ENCODE measurements around the gene ALG6. TPM values are rescaled to one million over a fixed set of nuclear protein-coding genes. Genes with fewer than 3 reads are reported as not detected.

The ALG6 gene
- total RNA-seq, 4 donors from 2014 or later, result 6.8 to 16.5 (median 13.0) TPM

DNA sequence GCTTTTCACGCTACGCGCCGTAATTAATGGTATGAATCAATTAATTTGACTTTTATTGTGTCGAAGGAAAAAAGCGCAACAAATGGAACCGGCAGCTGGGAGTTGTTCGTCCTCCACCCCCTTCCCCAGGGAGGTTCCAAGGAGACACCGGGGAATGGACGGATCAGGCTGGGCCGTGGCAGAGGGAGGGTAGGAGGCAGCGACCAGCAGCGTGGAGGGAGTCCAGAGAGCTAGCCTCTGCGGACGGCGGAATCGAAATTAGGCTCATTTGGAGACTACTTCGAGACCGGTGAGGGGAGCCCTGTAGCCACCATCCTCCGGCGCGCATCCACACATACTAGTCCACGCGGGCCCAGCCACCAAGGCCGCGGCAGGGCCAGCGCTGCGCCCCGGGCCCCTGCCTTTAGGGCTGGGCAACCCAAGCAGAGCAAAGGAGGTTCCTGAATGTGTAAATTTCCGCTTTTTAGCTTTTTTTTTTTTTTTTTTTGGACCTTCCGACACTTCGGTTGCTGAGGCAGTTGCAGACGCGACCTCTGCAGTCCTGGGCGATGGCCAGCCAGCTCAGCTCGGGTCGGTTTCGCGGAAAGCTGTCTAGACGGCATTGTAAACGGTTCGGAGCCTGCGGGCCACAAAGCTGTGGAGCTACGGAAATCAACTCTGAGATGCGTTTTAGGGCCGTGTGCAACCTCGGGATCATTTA is 47.3 kb upstream of the ALG6 start:
- Histone ChIP-seq H3K9me3 (peaks cover 0 to 9% (median 0%) of the 10 kb centered on the region in 3 donors), H3K36me3 (no peaks in the 10 kb centered on the region), H3K4me1 (peaks cover 25 to 76% (median 37%) of the 10 kb centered on the region in 3 donors), H3K4me3 (peak overlapping the region in 1 of 4 donors; percentile 14), H3K27me3 (peaks cover 31 to 100% (median 67%) of the 10 kb centered on the region in 4 donors), H3K27ac (no peak overlapping the region)
- no peak for DNase-seq
- intact Hi-C loops (cut with DNase I), result no loop called here
- TF ChIP-seq, protein P1, sequence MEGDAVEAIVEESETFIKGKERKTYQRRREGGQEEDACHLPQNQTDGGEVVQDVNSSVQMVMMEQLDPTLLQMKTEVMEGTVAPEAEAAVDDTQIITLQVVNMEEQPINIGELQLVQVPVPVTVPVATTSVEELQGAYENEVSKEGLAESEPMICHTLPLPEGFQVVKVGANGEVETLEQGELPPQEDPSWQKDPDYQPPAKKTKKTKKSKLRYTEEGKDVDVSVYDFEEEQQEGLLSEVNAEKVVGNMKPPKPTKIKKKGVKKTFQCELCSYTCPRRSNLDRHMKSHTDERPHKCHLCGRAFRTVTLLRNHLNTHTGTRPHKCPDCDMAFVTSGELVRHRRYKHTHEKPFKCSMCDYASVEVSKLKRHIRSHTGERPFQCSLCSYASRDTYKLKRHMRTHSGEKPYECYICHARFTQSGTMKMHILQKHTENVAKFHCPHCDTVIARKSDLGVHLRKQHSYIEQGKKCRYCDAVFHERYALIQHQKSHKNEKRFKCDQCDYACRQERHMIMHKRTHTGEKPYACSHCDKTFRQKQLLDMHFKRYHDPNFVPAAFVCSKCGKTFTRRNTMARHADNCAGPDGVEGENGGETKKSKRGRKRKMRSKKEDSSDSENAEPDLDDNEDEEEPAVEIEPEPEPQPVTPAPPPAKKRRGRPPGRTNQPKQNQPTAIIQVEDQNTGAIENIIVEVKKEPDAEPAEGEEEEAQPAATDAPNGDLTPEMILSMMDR (IDR thresholded peaks at IDR 0.05), result no peak
- TF ChIP-seq POLR2A (IDR thresholded peaks at IDR 0.05), result no peak
- WGBS, 2 donors, result 15 to 24% methylated on average over 35 of the region's 47 CpGs

DNA sequence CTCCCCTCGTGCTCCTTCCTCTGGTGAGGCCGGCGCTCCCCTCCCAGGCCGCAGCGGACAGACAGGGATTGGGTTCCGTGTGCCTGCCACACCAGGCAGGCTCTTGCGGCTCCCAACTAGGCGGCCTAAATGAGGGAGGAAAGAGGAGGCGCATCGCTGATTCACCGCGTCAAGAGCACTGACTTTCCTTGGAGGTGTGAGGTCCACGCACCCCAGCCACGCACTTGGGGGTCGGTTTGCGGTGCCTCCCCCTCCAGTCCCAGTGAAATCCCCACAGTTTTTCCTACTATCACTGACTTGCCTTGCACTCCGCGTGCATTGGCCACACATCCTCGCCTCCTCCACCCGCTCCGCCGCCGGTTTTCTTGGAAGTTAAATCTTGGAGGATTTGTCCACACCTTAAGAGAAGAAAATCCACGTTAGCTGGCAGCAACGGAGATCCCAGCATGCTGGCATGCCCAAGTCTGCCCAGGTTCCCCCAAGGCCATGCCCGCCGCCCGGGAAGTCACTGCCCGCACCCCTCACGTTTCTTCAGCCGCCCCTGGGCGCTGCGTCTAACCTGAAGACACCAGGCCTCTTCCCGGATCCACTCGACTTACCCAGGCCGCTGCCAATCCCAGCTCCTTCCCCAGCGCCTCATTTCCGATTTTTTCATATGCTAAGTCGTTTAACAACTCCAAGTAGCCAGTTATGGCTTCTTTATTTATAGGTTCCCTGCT is 46.2 kb upstream of the ALG6 start:
- 5 to 26% methylated on average over 23 to 39 of the region's 39 CpGs for WGBS, 2 donors
- H3K27me3 ChIP-seq, result peaks cover 31 to 100% (median 77%) of the 10 kb centered on the region in 4 donors
- no peak for DNase-seq
- no peaks in the 10 kb centered on the region for H3K36me3 ChIP-seq
- intact Hi-C loops (cut with DNase I), result no loop called here
- peak overlapping the region in 3 of 4 donors; percentile 50 to 64 (median 60) for H3K4me3 ChIP-seq
- no peak overlapping the region for H3K27ac ChIP-seq
- peaks cover 0 to 9% (median 0%) of the 10 kb centered on the region in 3 donors for H3K9me3 ChIP-seq
- no peak for TF ChIP-seq POLR2A (IDR thresholded peaks at IDR 0.05)
- TF ChIP-seq, protein P1 (IDR thresholded peaks at IDR 0.05), result no peak
- H3K4me1 ChIP-seq, result peaks cover 25 to 76% (median 37%) of the 10 kb centered on the region in 3 donors

DNA sequence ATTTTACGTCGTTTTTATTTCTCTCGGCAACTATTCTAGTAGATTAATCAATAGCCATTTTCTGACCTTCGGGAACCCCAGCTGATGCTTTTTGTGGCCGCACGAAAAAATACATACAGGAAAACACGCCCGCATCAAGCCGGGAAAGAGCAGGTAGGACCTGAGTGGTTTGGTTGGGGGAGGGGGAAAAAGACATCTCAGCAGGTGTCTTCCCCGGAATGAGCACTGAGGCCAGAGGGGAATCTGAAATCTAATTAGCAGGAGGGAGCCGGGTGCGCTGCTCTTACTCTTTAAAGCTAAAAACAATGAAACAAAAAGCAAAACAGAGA is 45.7 kb upstream of the ALG6 start:
- DNase-seq, result no peak
- Histone ChIP-seq H3K27me3 (peaks cover 31 to 100% (median 80%) of the 10 kb centered on the region in 4 donors), H3K4me3 (peak overlapping the region; percentile 48 to 64 (median 55)), H3K4me1 (peaks cover 25 to 76% (median 37%) of the 10 kb centered on the region in 3 donors), H3K9me3 (peaks cover 0 to 9% (median 0%) of the 10 kb centered on the region in 3 donors), H3K36me3 (no peaks in the 10 kb centered on the region), H3K27ac (peak overlapping the region in 1 of 4 donors; percentile 33)
- intact Hi-C loops (cut with DNase I), result no loop called here
- TF ChIP-seq, protein P1 (IDR thresholded peaks at IDR 0.05), result no peak
- TF ChIP-seq POLR2A (IDR thresholded peaks at IDR 0.05), result no peak
- WGBS, 2 donors, result 10 to 12% methylated on average over 12 of the region's 12 CpGs

DNA sequence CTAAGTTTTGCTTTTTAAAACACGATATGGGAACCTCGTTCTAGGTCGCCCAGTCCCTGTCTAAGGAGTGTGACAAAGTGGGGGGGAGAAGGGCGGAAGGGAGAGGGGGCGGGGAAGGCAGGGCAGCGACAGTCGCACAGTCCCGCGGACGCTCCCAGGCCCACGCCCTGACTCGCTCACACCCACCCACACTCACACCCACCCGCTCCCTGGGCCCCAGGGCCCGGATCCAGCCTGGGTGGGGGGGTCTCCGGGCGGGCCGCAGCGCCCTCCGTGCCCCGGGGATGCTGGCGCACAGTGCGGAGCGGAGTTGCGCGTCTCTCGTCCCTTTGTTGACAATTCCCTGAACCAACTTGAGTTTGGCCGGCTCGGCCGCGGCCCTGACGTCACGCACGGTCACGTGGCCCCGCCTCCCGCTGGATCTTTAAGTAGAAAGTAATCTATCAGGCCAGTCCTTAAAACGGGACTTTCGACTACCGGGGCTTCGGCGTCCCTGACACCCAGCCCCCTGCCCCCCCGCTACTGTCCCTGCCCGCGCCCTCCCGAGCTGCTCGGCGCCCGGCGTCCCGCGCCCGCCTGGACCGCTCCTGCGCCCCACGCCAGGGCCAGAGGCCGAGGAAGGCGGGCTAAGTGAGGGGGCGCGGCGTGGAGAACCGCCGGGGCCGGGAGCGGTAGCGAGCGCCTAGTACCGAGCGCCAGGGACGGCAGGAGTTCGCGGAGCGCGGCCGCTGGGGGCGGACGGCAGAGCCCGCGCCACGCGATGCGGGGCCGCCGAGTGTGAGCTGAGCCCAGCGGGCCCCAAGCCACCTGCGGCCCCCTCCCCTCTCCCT is 45.1 kb upstream of the ALG6 start, which contains the start of gene FOXD3:
FOXD3 (plus strand) TSS at position 454 of the 830 bp plus-strand sequence. CDS start 492 bp downstream, outside the sequence.
- Histone ChIP-seq H3K4me1 (peaks cover 25 to 76% (median 34%) of the 10 kb centered on the region in 3 donors), H3K9me3 (peaks cover 0 to 9% (median 0%) of the 10 kb centered on the region in 3 donors), H3K36me3 (no peaks in the 10 kb centered on the region), H3K4me3 (peak within 1 kb of the TSS; percentile 48 to 64 (median 55)), H3K27me3 (peaks cover 31 to 100% (median 83%) of the 10 kb centered on the region in 4 donors), H3K27ac (peak within 1 kb of the TSS in 1 of 4 donors; percentile 33)
- TF ChIP-seq, protein P1 (IDR thresholded peaks at IDR 0.05), result no peak
- no peak for TF ChIP-seq POLR2A (IDR thresholded peaks at IDR 0.05)
- DNase-seq, result no peak
- intact Hi-C loops (cut with DNase I), result no loop called here
- WGBS, 2 donors, result 0 to 2% methylated on average over 4 to 7 of the region's 85 CpGs

Data from esophagus squamous epithelium (tissue), 5 donors.